Activated CD4-positive, alpha-beta T cell treated with anti-CD3 and anti-CD28 coated beads, Interleukin-2, amount 10 ng/mL, durations not matched to agents 7 days and 5 days (primary cell): ENCODE data around the gene NCAPH2. TPM values are rescaled to one million over a fixed set of nuclear protein-coding genes. Genes with fewer than 3 reads are reported as not detected.

Experiments
- CTCF ChIA-PET: fragments of 350-600 bp; sonication (Branson Sonifier 250); formaldehyde crosslinking; loops from one replicate; lab custom pipeline; 2021; ENCODE audit warnings: antibody characterized with exemption; lab: Charles Lee
- POLR2A ChIA-PET: fragments of 350-600 bp; sonication (Branson Sonifier 250); formaldehyde crosslinking; loops from one replicate; lab custom pipeline; 2021; ENCODE audit warnings: antibody characterized with exemption; lab: Charles Lee
- DNase-seq: peaks from one replicate; pipeline ENCODE4 v3.0.0-alpha.2; 2020
- H3K27ac Mint-ChIP-seq: one replicate; pipeline ENCODE4 v1.8.0; 2021; ENCODE audit warnings: mild to moderate bottlenecking, moderate library complexity, mixed read lengths
- H3K27me3 Mint-ChIP-seq: one replicate; pipeline ENCODE4 v1.8.0; 2021; ENCODE audit warnings: mixed read lengths
- H3K36me3 Mint-ChIP-seq: one replicate; pipeline ENCODE4 v1.8.0; 2021; ENCODE audit warnings: low read depth, mixed read lengths
- H3K4me1 Mint-ChIP-seq: one replicate; pipeline ENCODE4 v1.8.0; 2021; ENCODE audit warnings: mixed read lengths
- H3K4me3 Mint-ChIP-seq: one replicate; pipeline ENCODE4 v1.8.0; 2021; ENCODE audit warnings: mild to moderate bottlenecking, moderate library complexity, mixed read lengths
- H3K9me3 Mint-ChIP-seq: one replicate; pipeline ENCODE4 v1.8.0; 2021; ENCODE audit warnings: mixed read lengths
- total RNA-seq, 2 experiments: library from RNA; stranded (reverse); gene quantifications; one replicate each; pipeline ENCODE4 v1.2.3, GENCODE V29; 2021

NCAPH2 gene
- total RNA-seq: 100 to 1,000 TPM; 110 to 133 TPM

DNA sequence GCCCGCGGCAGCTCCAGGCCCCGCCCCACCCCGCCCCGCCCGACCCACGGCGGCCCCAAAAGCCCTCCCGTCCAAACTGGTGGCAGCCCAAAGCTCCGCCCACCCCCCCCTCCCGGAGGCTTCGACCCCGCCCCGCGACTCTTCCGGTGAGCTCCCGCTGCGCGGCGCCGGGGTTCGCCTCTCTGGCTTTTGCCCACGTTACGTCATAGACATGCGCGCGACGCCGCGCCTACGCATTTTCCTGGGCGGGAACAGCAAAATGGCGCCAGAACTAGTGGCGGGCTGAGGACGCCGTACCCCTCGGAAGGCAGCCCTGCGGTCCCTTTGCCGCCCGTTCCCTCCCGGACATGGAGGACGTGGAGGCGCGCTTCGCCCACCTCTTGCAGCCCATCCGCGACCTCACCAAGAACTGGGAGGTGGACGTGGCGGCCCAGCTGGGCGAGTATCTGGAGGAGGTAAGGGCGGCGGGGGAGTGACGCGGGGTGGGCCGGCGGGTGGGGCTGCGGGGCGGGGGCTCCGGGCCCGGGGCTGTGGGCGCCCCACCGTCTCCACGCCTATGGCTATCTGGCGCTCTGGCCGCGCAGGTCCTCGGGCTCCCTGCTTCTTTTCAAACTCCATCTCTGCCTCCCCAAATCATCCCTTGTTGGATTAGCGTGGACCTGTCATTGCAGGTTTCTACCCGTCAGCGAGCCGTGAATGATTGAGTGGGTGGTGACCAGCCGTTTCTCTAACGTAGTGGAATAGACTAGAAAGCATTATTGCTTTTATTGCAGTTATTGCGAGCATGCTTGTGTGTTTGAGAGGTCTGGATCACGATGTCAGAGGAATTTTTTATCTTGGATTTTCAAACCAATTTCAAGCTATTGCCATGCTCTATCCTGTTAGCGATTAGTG, at the start of gene NCAPH2:
NCAPH2 (plus strand) TSS at position 234 of the 894 bp plus-strand sequence; CDS start at position 348, 114 bp downstream.
- Mint-ChIP-seq H3K4me1 (peaks cover 26% of the 10 kb centered on the region), H3K27me3 (no peaks in the 10 kb centered on the region), H3K27ac (peak within 1 kb of the TSS; percentile 96), H3K36me3 (peaks cover 15% of the 10 kb centered on the region), H3K4me3 (peak within 1 kb of the TSS; percentile 96), H3K9me3 (no peaks in the 10 kb centered on the region)
- ChIA-PET CTCF (interaction anchor here (0.6 to 3.4 kb wide), 8 partner anchors 9 to 318 kb away, joined by 3 to 41 read pairs (median 4); partner anchors contain the start of gene SCO2), POLR2A (interaction anchor here (0.9 to 2.7 kb wide), 5 partner anchors 17 to 113 kb away, joined by 3 to 29 read pairs (median 4); partner anchors contain the start of gene SCO2)
- DNase-seq: peak; percentile 97

DNA sequence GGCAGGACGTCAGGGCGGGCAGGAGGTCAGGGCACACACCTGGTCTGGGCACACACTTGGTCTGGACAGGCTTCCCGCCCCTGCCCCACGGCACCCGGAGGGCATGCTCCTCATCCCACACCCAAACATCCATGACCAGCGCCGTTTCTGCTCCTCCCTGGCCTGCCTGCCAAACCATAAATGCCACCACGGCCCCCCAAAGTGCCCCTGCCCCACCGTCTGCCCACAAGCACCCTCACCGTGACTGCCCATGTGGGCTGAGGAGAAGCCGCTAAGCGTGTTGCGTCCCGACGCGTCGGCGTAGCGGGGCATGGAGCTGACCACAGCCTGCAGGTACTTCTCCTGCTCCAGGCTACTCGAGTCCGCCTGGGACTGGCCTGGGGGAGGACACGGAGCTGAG, 49.0 kb upstream of the NCAPH2 start:
- ChIA-PET CTCF (interaction anchor here (0.6 kb wide), 1 partner anchor 57 kb away, joined by 3 read pairs; no protein-coding TSS in a partner anchor), POLR2A (no interaction called here)

DNA sequence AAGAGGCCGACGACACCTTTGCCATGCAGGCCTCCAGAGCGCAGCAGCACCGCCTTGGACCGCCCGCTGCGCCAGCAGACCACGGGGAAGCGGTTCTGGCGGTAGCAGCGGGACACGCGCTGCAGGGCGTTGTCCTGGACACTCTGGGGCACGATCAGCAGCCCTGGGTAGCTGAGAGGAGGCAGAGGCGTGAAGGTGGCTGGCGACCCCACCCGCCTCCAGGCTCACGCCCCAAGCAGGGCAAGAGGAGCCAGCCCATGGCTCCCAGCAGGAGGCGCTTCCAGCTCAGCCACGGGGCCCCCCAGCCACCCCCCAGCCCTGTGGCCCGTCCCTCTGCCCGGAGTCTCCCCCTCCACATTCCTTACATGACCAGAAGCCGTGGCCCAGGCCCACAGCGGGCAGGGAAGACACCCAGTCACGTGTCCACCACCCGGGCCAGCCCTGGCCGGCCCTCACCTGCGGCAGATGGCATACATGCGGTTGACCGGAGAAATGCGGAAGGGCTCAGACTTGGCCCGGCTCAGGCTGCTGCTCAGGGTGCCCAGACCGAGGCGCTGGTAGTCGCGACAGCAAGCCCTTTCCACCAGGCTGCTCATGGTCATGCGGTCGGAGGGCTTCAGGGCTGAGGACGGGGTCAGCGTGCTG, 48.4 kb upstream of the NCAPH2 start:
- H3K9me3 Mint-ChIP-seq: no peaks in the 10 kb centered on the region
- peaks cover 51% of the 10 kb centered on the region for H3K36me3 Mint-ChIP-seq
- ChIA-PET CTCF (no interaction called here), POLR2A (no interaction called here)
- no peak for DNase-seq
- no peak overlapping the region for H3K27ac Mint-ChIP-seq
- H3K4me1 Mint-ChIP-seq: peaks cover 1% of the 10 kb centered on the region
- H3K27me3 Mint-ChIP-seq: no peaks in the 10 kb centered on the region
- no peak overlapping the region for H3K4me3 Mint-ChIP-seq

More for the DNA sequence above, 49.0 kb upstream of the NCAPH2 start:
- Mint-ChIP-seq H3K27me3 (no peaks in the 10 kb centered on the region), H3K4me1 (peaks cover 1% of the 10 kb centered on the region), H3K36me3 (peaks cover 49% of the 10 kb centered on the region), H3K9me3 (no peaks in the 10 kb centered on the region), H3K27ac (no peak overlapping the region), H3K4me3 (no peak overlapping the region)
- DNase-seq: no peak

DNA sequence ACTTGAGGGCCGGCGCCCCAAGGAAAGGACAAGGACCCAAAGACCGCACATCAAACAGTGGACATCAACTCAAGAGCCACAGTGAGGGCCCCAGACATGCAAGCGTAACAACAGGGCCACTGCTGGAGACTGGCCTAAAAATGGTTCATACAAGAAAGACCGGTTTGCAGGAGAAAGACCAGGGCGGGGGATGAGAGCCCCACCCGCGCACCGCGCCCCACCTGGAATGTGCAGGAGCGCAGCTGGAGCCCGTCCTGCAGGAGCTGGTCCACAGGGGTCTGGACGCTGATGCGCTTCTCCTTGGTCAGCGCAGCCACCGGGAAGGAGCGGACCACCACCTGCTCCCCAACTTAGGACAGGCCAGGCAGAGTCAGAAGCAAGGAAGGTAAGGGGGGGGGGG, 47.1 kb upstream of the NCAPH2 start:
- peaks cover 1% of the 10 kb centered on the region for H3K4me1 Mint-ChIP-seq
- H3K9me3 Mint-ChIP-seq: no peaks in the 10 kb centered on the region
- no peak overlapping the region for H3K4me3 Mint-ChIP-seq
- peaks cover 49% of the 10 kb centered on the region for H3K36me3 Mint-ChIP-seq
- ChIA-PET CTCF (no interaction called here), POLR2A (interaction anchor here (0.6 kb wide), 1 partner anchor 12 kb away, joined by 4 read pairs; no protein-coding TSS in a partner anchor)
- H3K27ac Mint-ChIP-seq: no peak overlapping the region
- H3K27me3 Mint-ChIP-seq: no peaks in the 10 kb centered on the region
- DNase-seq: no peak

DNA sequence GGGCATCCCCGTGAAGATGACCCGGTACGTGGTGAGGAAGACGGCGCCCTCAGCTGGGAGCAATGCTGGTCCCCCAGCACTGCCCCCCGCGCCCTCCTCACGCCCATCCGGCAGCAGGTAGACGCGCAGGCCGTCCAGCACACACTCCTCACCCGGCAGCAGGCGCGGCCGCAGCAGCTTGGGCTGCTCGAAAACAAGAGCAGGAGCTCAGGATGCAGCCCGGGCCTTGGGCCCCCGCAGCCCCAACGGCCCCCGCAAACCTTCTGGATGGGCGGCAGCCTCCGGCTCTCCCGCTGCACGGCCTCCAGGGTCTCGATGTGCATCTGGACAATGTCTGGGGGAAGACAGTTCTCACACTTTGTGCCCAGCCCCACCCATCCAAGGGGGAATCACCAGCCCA, 46.5 kb upstream of the NCAPH2 start:
- CTCF ChIA-PET: interaction anchor here (1.0 to 1.3 kb wide), 2 partner anchors 9 to 19 kb away, joined by 3 read pairs; no protein-coding TSS in a partner anchor
- DNase-seq: no peak
- H3K27ac Mint-ChIP-seq: no peak overlapping the region
- H3K4me3 Mint-ChIP-seq: no peak overlapping the region
- no peaks in the 10 kb centered on the region for H3K27me3 Mint-ChIP-seq
- H3K36me3 Mint-ChIP-seq: peaks cover 54% of the 10 kb centered on the region
- POLR2A ChIA-PET: no interaction called here
- H3K4me1 Mint-ChIP-seq: peaks cover 1% of the 10 kb centered on the region
- H3K9me3 Mint-ChIP-seq: no peaks in the 10 kb centered on the region

DNA sequence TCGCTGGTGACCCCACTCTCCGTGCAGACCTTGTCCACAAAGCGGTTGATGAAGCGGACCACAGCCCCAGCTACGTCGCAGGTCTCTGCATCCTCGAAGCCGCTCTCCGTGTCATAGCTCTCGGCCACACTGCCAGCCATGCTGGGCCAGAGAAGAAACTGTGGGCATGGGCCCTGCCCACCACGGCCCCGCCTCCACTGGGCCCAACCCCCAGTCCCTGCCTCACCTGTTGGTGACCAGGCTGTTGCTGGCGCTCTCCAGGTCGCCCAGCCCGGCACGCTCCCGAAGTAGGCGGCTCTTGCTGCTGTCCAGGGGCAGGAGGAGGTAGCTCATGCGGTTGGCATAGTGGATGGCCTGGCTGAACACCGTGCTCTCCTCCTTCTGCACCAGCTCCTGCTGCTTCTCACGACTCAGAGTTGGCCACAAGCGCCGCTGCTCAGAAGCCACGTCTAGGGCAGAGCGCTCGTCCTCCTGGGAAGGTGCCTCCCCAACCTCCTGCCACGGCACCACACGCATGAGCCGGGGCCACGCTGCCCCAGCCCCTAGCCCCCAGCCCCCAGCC, 46.0 kb upstream of the NCAPH2 start:
- POLR2A ChIA-PET: no interaction called here
- Mint-ChIP-seq H3K4me1 (peaks cover 6% of the 10 kb centered on the region), H3K4me3 (no peak overlapping the region), H3K27ac (no peak overlapping the region), H3K9me3 (no peaks in the 10 kb centered on the region), H3K27me3 (no peaks in the 10 kb centered on the region), H3K36me3 (peaks cover 56% of the 10 kb centered on the region)
- DNase-seq: no peak
- CTCF ChIA-PET: interaction anchor here (1.0 to 1.3 kb wide), 2 partner anchors 10 to 18 kb away, joined by 3 read pairs; no protein-coding TSS in a partner anchor

DNA sequence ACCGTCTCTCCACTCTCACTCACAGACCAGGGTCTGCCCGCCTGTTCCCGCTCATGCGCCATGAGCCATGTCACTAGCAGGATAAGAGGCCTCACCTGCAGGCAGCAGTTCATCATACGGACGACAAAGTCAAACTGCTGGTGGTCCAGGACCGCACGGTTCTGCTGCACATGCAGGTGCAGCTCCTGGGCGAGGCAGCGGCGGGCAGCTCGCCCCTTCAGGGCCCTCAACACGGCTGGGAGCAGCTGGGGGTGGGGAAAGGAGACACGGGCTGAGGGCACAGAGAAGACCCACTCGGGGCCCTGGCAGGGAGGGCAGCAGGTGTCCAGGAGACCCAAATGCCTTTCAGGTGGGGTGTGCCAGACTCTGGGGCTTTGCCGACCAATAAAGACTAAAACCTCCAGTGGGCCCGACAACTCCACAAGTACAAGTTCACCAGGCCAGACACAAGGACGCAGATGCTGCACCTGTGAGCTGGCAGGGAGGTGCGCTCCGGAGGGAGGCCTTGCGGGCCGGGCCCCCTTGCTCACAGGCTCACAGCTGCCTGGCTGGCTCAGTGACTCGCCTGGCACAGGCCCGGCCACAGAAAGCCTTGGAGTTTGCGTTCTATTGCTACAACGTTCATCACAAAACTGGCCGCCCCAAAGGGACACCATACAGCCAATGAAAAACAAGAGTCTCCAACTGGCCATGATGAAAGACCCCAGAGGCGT, 44.7 kb upstream of the NCAPH2 start:
- Mint-ChIP-seq H3K27me3 (no peaks in the 10 kb centered on the region), H3K27ac (no peak overlapping the region), H3K4me1 (peaks cover 17% of the 10 kb centered on the region), H3K36me3 (peaks cover 56% of the 10 kb centered on the region), H3K9me3 (no peaks in the 10 kb centered on the region), H3K4me3 (no peak overlapping the region)
- CTCF ChIA-PET: interaction anchor here (0.8 kb wide), 1 partner anchor 13 kb away, joined by 4 read pairs; no protein-coding TSS in a partner anchor
- DNase-seq: no peak
- POLR2A ChIA-PET: no interaction called here

DNA sequence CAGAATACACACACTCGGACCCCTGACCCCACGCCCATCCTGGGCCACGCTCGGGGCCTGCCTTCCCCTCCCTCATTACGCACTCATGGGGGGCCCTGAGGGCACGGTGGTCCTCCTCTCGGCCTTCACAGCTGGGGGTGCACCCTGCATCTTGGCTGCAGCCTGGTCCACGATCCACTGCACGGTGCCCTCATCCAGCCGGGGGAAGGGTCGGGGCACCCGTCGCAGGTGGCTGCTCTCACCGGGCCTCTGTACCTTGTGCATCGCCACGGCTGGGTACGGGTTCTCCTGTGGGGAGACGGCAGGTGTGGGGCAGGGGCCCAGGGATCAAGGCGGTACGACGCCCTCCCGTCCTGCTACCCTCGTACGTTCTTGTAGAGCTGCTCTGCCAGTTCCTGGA, 43.6 kb upstream of the NCAPH2 start:
- H3K4me1 Mint-ChIP-seq: peaks cover 27% of the 10 kb centered on the region
- no peaks in the 10 kb centered on the region for H3K9me3 Mint-ChIP-seq
- H3K27me3 Mint-ChIP-seq: no peaks in the 10 kb centered on the region
- ChIA-PET POLR2A (no interaction called here), CTCF (interaction anchor here (0.8 kb wide), 1 partner anchor 14 kb away, joined by 4 read pairs; no protein-coding TSS in a partner anchor)
- no peak overlapping the region for H3K27ac Mint-ChIP-seq
- DNase-seq: no peak
- peaks cover 51% of the 10 kb centered on the region for H3K36me3 Mint-ChIP-seq
- H3K4me3 Mint-ChIP-seq: no peak overlapping the region

DNA sequence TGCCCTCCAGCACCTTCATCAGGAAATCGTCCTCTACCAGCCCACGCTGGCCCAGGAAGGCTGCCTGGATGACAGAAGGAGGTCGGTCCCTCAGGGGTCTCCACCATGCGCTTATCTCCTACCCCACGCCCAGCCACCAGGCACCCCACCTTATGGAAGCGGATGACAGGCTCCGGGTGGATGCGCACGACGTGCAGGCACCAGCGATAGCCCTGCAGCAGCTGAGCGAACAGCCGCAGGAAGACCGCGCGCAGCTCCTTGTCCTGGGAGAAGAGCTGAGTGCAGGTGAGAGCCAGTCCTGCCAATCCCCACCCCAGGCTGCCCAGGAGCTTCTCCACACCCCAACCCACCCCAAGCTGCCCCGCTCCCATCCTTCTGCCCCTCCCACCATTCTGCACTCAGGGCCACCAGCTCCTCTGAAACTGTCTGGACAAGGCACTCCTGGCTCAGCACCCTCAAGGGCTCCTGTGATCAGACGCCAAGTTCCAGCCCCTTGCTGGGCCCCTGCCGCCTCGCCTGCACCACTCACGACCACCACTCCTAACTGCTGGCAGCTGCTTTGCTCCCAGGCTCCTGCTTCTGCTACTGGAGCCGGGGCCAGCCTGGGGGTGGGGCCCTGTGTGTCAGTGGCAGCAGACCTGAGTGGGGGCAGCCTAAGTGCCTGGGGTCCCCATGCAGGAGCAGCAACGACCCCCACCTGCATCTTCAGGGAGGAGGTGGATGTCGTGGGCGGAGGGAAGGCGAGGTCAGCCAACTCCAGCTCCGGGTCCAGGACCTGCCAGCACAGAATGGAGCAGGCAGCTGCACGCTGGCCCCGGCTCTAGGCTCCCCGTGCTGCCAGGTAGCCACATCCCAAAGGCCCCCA, 42.7 kb upstream of the NCAPH2 start:
- peak overlapping the region; percentile 41 for H3K27ac Mint-ChIP-seq

DNA sequence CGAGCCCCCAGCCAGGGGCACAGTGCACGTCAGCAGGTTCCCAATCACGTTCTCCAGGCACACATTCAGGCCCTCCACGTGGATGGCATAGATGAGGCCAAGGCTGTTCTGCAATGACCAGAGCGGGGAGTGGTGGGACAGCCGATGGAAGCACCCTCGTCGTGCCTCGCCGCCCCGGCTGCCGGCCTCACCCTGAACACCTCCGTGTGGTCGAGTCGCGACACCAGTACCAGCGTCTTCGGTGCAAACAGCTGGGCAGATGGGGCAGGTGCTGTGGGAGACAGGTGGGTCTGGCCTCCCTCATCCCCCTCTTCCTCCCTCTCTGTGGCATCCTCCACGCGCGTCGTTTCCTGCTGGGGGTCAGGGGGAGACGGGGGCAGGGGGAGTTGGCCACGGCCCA, 40.7 kb upstream of the NCAPH2 start:
- POLR2A ChIA-PET: no interaction called here
- CTCF ChIA-PET: interaction anchor here (1.6 to 2.0 kb wide), 3 partner anchors 45 to 191 kb away, joined by 4 to 7 read pairs (median 5); no protein-coding TSS in a partner anchor
- H3K4me1 Mint-ChIP-seq: peaks cover 53% of the 10 kb centered on the region
- H3K27ac Mint-ChIP-seq: peak overlapping the region; percentile 97
- peaks cover 45% of the 10 kb centered on the region for H3K36me3 Mint-ChIP-seq
- no peak overlapping the region for H3K4me3 Mint-ChIP-seq
- no peaks in the 10 kb centered on the region for H3K9me3 Mint-ChIP-seq
- H3K27me3 Mint-ChIP-seq: no peaks in the 10 kb centered on the region
- no peak for DNase-seq

More for the DNA sequence above, 42.7 kb upstream of the NCAPH2 start:
- DNase-seq: no peak
- POLR2A ChIA-PET: no interaction called here
- no peaks in the 10 kb centered on the region for H3K9me3 Mint-ChIP-seq
- CTCF ChIA-PET: interaction anchor here (0.6 kb wide), 1 partner anchor 45 kb away, joined by 3 read pairs; no protein-coding TSS in a partner anchor
- H3K27me3 Mint-ChIP-seq: no peaks in the 10 kb centered on the region
- peaks cover 33% of the 10 kb centered on the region for H3K4me1 Mint-ChIP-seq
- no peak overlapping the region for H3K4me3 Mint-ChIP-seq
- H3K36me3 Mint-ChIP-seq: peaks cover 50% of the 10 kb centered on the region

DNA sequence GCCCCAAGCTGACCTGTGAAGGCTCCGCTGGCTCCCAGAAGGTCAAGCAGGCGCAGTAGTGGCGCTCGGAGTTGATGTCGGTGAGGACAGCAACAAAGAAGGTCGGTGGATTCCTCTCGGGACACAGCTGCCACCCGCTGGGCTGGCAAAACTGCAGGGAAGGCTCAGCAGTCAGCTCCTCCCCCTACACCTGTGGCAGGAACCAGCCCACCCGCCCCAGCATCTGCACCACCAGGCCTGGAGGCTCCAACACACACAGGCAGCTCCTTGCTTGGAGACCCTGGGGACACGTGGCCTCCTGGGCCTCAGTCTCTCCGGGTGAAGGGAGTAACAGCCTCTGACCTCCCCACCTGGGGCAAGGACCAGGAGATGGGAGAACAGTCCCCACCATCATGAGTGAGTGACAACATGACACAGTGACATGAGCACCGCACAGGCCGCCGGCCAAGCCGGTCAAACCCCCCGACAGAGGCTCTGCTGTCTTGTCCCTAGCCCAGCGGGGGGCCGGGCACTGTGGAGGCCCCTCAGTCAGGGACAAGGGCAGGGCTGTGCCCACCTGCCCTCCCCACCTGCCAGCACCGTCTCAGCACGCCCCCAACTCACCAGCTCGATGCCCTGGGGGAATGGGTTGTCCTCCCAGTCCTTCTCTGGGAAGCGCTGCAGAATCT, 40.1 kb upstream of the NCAPH2 start:
- H3K27me3 Mint-ChIP-seq: no peaks in the 10 kb centered on the region
- POLR2A ChIA-PET: interaction anchor here (1.0 kb wide), 1 partner anchor 153 kb away, joined by 3 read pairs; no protein-coding TSS in a partner anchor
- CTCF ChIA-PET: interaction anchor here (0.6 to 2.5 kb wide), 8 partner anchors 10 to 192 kb away, joined by 4 to 10 read pairs (median 5); partner anchors contain the start of gene SCO2
- H3K4me3 Mint-ChIP-seq: no peak overlapping the region
- H3K36me3 Mint-ChIP-seq: peaks cover 46% of the 10 kb centered on the region
- peaks cover 59% of the 10 kb centered on the region for H3K4me1 Mint-ChIP-seq
- peak overlapping the region; percentile 97 for H3K27ac Mint-ChIP-seq
- DNase-seq: no peak
- H3K9me3 Mint-ChIP-seq: no peaks in the 10 kb centered on the region
